GM12891 (cell line): ENCODE results near the gene WDFY3.

Experiments
- POLR2A ChIP-seq: IDR thresholded peaks from 2 replicates; pipeline ENCODE4 v1.6.1; 2011; ENCODE audit warnings: low read depth, low read length, control low read depth
- TAF1 ChIP-seq: IDR thresholded peaks from 2 replicates; pipeline ENCODE4 v1.6.1; 2011; ENCODE audit warnings: low read depth, low read length, control low read depth

DNA sequence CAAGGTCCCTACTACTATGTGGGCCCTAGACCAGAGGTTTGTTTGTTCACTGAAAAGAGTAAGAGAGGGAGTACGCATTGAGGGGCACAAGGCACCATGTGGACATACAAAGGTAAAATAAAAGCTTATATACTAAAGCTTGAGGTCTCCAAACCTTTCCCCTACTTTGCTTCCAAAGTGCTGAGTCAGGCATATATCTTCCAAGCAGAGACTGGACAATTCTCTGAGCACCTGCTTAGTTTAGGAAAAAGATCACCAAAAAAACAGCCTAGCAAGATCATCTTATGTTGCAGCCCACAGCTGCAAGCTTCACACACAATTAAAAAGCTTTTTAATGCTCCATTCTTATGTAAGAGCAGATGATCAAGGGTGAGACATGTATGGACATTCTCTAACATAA is 119.5 kb downstream of the WDFY3 start:
- no peak for TF ChIP-seq TAF1
- no peak for TF ChIP-seq POLR2A
